Activated CD4-positive, alpha-beta T cell treated with anti-CD3 and anti-CD28 coated beads, Interleukin-2, amount 10 ng/mL, durations not matched to agents 7 days and 5 days (primary cell): ENCODE measurements around the gene SLC28A2. TPM values are rescaled to one million over a fixed set of nuclear protein-coding genes. Genes with fewer than 3 reads are reported as not detected.
A peak's percentile ranks its signal among the peaks of the same experiment; 100 is the strongest.
"Not testable (repeated sequence)": the region's sequence is repeated elsewhere in the genome, so short reads cannot be mapped to it uniquely, and the experiment has no call there.

Experiments used
- CTCF ChIA-PET: fragments of 350-600 bp; sonication (Branson Sonifier 250); formaldehyde crosslinking; loops from one replicate; lab custom pipeline; 2021; ENCODE audit warnings: antibody characterized with exemption; lab: Charles Lee
- POLR2A ChIA-PET: fragments of 350-600 bp; sonication (Branson Sonifier 250); formaldehyde crosslinking; loops from one replicate; lab custom pipeline; 2021; ENCODE audit warnings: antibody characterized with exemption; lab: Charles Lee
- DNase-seq: peaks from one replicate; pipeline ENCODE4 v3.0.0-alpha.2; 2020
- H3K27ac Mint-ChIP-seq: one replicate; pipeline ENCODE4 v1.8.0; 2021; ENCODE audit warnings: mild to moderate bottlenecking, moderate library complexity, mixed read lengths
- H3K27me3 Mint-ChIP-seq: one replicate; pipeline ENCODE4 v1.8.0; 2021; ENCODE audit warnings: mixed read lengths
- H3K36me3 Mint-ChIP-seq: one replicate; pipeline ENCODE4 v1.8.0; 2021; ENCODE audit warnings: low read depth, mixed read lengths
- H3K4me1 Mint-ChIP-seq: one replicate; pipeline ENCODE4 v1.8.0; 2021; ENCODE audit warnings: mixed read lengths
- H3K4me3 Mint-ChIP-seq: one replicate; pipeline ENCODE4 v1.8.0; 2021; ENCODE audit warnings: mild to moderate bottlenecking, moderate library complexity, mixed read lengths
- H3K9me3 Mint-ChIP-seq: one replicate; pipeline ENCODE4 v1.8.0; 2021; ENCODE audit warnings: mixed read lengths
- total RNA-seq, 2 experiments: library from RNA; stranded (reverse); gene quantifications; one replicate each; pipeline ENCODE4 v1.2.3, GENCODE V29; 2021

Gene SLC28A2
- total RNA-seq, 2 experiments from 2014 or later = not detected

DNA sequence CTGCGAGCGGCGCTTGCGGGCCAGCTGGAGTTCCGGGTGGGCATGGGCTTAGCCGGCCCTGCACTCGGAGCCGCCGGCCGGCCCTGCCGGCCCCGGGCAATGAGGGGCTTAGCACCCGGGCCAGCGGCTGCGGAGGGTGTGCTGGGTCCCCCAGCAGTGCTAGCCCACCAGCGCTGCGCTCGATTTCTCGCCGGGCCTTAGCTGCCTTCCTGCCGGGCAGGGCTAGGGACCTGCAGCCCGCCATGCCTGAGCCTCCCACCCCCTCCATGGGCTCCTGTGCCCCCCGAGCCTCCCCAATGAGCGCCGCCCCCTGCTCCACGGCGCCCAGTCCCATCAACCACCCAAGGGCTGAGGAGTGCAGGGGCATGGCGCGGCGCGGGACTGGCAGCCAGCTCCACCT, 62.1 kb downstream of the SLC28A2 start:
- H3K4me1 Mint-ChIP-seq, H3K27ac Mint-ChIP-seq, H3K36me3 Mint-ChIP-seq, H3K4me3 Mint-ChIP-seq, H3K9me3 Mint-ChIP-seq, POLR2A ChIA-PET, DNase-seq: not testable (repeated sequence)
- CTCF ChIA-PET = interaction anchor here (1.2 kb wide), 1 partner anchor 11 kb away, joined by 3 read pairs; no protein-coding TSS in a partner anchor
- peaks cover 10% of the 10 kb centered on the region for H3K27me3 Mint-ChIP-seq

DNA sequence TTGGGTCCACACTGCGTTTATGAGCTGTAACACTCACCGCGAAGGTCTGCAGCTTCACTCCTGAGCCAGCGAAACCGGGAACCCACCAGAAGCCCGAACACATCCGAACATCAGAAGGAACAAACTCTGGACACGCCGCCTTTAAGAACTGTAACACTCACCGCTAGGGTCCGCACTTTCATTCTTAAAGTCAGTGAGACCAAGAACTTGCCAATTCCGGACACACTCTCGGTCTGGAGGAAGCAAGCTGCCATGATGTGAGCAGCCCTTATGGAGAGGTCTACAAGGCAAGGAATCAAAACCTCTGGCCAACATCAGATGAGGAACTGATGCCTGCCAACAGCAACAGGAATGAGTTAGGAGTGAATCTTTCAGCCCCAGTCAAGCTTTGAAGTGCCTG, 62.9 kb downstream of the SLC28A2 start:
- peak; percentile 10 for DNase-seq
- Mint-ChIP-seq H3K27me3 (peaks cover 10% of the 10 kb centered on the region), H3K9me3 (no peaks in the 10 kb centered on the region), H3K4me1 (peaks cover 3% of the 10 kb centered on the region), H3K36me3 (no peaks in the 10 kb centered on the region), H3K27ac (no peak overlapping the region), H3K4me3 (no peak overlapping the region)
- ChIA-PET POLR2A (no interaction called here), CTCF (interaction anchor here (1.2 kb wide), 1 partner anchor 12 kb away, joined by 3 read pairs; no protein-coding TSS in a partner anchor)

GRCh38 chr15:45319472-45320214, 67.6 kb downstream of the SLC28A2 start:
- CTCF ChIA-PET = no interaction called here
- H3K4me1 Mint-ChIP-seq = peaks cover 3% of the 10 kb centered on the region
- no peaks in the 10 kb centered on the region for H3K9me3 Mint-ChIP-seq
- no peak overlapping the region for H3K27ac Mint-ChIP-seq
- peaks cover 12% of the 10 kb centered on the region for H3K27me3 Mint-ChIP-seq
- POLR2A ChIA-PET = no interaction called here
- no peak overlapping the region for H3K4me3 Mint-ChIP-seq
- no peaks in the 10 kb centered on the region for H3K36me3 Mint-ChIP-seq
- DNase-seq = no peak

- H3K9me3 Mint-ChIP-seq = no peaks in the 10 kb centered on the region
- H3K27ac Mint-ChIP-seq = no peak overlapping the region
- H3K4me1 Mint-ChIP-seq = no peaks in the 10 kb centered on the region
- peaks cover 12% of the 10 kb centered on the region for H3K27me3 Mint-ChIP-seq
- H3K36me3 Mint-ChIP-seq = no peaks in the 10 kb centered on the region
- no peak overlapping the region for H3K4me3 Mint-ChIP-seq
- DNase-seq = no peak
- ChIA-PET POLR2A (interaction anchor here (0.6 kb wide), 1 partner anchor 116 kb away, joined by 3 read pairs; no protein-coding TSS in a partner anchor), CTCF (no interaction called here)
Observed at GRCh38 chr15:45320581-45321205, 68.7 kb downstream of the SLC28A2 start.

DNA sequence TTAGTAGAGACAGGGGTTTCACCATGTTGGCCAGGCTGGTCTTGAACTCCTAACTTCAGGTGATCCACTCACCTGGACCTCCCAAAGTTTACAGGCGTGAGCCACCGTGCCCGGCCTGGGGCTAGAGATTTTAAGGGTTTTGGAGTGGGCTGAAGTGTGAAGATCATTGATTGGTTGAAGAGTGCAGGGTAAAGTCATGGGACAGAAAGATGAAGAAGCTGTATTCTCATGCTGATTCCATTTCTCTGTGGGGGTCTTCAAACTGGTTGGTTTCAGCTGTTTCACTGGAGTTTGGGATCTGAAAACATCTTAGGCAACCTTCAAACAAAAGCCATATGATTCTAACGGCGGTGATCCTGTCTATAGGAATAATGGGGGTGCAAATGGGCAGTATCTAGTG, 74.2 kb downstream of the SLC28A2 start:
- Mint-ChIP-seq H3K27me3 (peaks cover 11% of the 10 kb centered on the region), H3K4me1 (no peaks in the 10 kb centered on the region), H3K36me3 (no peaks in the 10 kb centered on the region), H3K9me3 (no peaks in the 10 kb centered on the region), H3K4me3 (no peak overlapping the region), H3K27ac (no peak overlapping the region)
- POLR2A ChIA-PET = no interaction called here
- DNase-seq = no peak
- CTCF ChIA-PET = no interaction called here

GRCh38 chr15:45326741-45327140, 74.7 kb downstream of the SLC28A2 start:
- H3K27ac Mint-ChIP-seq = no peak overlapping the region
- no peaks in the 10 kb centered on the region for H3K36me3 Mint-ChIP-seq
- no peak overlapping the region for H3K4me3 Mint-ChIP-seq
- ChIA-PET CTCF (no interaction called here), POLR2A (no interaction called here)
- H3K27me3 Mint-ChIP-seq = peaks cover 10% of the 10 kb centered on the region
- H3K9me3 Mint-ChIP-seq = no peaks in the 10 kb centered on the region
- no peak for DNase-seq
- H3K4me1 Mint-ChIP-seq = no peaks in the 10 kb centered on the region

Other genes with a start within 250 kb of the SLC28A2 start
- 1 to 10 TPM; 6.0 TPM for gene SORD, start 229.0 kb upstream of the SLC28A2 start, total RNA-seq
- under 1 TPM in 1 of 2 experiments, not detected in 1; 0.02 TPM for gene DUOX2, start 138.1 kb upstream of the SLC28A2 start, total RNA-seq
- gene DUOXA2, start 137.9 kb upstream of the SLC28A2 start, total RNA-seq = not detected
- not detected for gene DUOXA1, start 122.4 kb upstream of the SLC28A2 start, total RNA-seq
- not detected for gene DUOX1, start 122.2 kb upstream of the SLC28A2 start, total RNA-seq
- under 1 TPM; 0.79 to 0.92 TPM for gene SHF, start 64.3 kb upstream of the SLC28A2 start, total RNA-seq
- gene GATM, start 126.3 kb downstream of the SLC28A2 start, total RNA-seq = 1 to 10 TPM; 1.6 to 2.0 TPM